Left lobe of liver (tissue), 2 donors: ENCODE measurements around the gene EML2. TPM values are rescaled to one million over a fixed set of nuclear protein-coding genes. Genes with fewer than 3 reads are reported as not detected.

Experiments
- ATAC-seq: fragments of 200-7000 bp; cut with Tn5 transposase; one replicate; pipeline ENCODE4 v1.9.1; 2020; ENCODE audit warnings: mild to moderate bottlenecking, moderate library complexity
- DNase-seq: peaks from one replicate; pipeline ENCODE4 v3.0.0-alpha.2; 2020; ENCODE audit warnings: low spot score
- total RNA-seq: library from RNA; stranded (reverse); gene quantifications from one replicate; pipeline ENCODE4 v1.2.1, GENCODE V29; 2021
- donor health status: DM: no; HTN: no; CAD: no; lungs with moderate emphysema.
- donor health status: DM: no; HTN: yes; CAD: no.

The EML2 gene
- total RNA-seq, 1 donor from 2014 or later: 17.9 TPM

DNA sequence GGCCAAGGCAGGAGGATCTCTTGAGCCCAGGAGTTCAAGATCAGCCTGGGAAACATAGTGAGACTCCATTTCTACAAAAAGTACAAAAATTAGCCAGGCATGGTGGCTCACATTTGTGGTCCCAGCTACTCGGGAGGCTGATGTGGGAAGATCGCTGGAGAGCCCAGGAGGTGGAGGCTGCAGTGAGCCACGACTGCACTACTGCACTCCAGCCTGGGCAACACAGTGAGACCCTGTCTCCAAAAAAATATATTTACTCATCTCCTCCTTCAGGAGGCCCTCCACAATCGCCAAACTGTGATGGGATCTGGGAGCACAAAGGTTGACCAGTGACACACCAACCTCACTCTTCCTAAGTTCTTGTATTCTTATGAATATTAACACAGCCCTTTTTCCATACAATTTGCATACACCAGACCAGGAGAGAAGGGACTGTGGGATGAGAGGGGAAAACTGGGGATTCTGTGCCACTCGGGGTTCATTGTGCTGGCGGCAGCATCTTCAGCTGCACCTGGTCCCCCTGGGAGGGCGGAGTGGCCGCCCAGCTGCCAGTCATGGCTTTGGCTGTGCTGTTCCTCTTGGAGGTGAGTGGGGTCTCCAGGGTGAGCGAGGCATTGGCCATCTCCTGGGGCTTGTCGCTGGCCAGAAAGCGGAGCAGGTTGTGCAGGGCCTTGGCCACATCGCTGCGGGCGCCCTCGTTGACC is 48.7 kb downstream of the EML2 start:
- DNase-seq (no peak), ATAC-seq (no peak)

DNA sequence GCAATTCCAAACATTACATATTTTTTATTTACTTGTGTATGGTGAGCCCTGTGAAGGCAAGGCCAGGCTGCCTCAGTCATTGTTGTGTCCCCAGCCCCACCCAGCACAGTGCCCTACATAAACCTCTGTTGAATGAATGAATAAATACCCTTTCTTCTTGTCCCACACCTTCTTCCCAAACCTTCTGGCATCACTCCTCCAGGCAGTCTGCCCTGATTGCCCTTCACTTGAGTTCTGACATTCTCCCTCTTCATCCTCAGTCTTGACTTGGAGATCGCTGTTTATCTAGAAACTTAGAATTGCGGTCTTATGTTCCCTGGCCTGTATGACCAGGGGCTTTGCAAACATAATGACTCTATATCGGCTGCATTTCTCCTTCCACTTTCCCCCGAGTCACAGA is 49.4 kb downstream of the EML2 start:
- ATAC-seq: no peak

DNA sequence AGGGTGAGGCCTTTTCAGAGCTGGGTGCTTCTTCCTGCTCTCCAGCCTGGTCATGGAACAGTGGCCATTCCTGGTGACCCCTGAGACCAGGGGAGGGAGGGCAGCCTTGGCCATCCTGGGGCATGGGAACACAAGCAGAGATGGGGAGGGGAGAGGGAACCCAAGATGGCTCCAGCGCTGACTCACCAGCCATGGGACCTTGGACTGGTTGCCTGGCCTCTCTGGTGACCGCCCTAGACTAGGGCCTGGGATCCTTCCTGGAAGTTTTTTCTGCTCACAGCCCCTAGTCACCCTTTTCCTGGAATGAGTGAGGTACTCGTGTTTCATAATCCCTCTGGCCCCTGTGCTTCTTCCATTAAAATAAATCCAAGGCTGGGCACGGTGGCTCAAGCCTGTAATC is 51.3 kb downstream of the EML2 start:
- DNase-seq (no peak), ATAC-seq (no peak)

More for the DNA sequence above, 49.4 kb downstream of the EML2 start:
- DNase-seq: no peak

- DNase-seq (no peak), ATAC-seq (no peak)
These were observed 54.0 kb downstream of the EML2 start for GRCh38 chr19:45585158-45585577.

GRCh38 chr19:45584332-45585157 is 54.7 kb downstream of the EML2 start, which contains the start of gene OPA3:
OPA3 (minus strand) TSS chr19:45584802; CDS start chr19:45584764, 38 bp downstream.
- DNase-seq (peak; percentile 100), ATAC-seq (peak; percentile 89)

DNA sequence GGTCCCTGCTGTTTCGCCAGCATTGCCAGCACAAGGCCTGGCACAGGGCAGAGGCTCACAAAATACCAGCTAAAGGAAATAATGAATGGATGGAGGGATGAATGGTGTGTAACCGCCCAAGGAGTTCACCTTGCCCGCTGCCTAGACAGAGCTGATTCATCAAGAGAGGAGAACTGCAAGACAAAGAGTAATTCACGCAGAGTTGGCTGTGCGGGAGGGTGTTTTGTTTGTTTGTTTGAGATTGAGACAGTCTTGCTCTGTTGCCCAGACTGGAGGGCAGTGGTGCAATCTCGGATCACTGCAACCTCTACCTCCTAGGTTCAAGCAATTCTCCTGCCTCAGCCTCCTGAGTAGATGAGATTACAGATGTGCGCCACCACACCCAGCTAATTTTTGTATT is 57.6 kb downstream of the EML2 start:
- no peak for DNase-seq
- ATAC-seq: no peak

GRCh38 chr19:45578861-45579260 is 60.3 kb downstream of the EML2 start:
- no peak for ATAC-seq
- no peak for DNase-seq

GRCh38 chr19:45577111-45577905 is 61.9 kb downstream of the EML2 start:
- DNase-seq: peak; percentile 67
- peak; percentile 83 for ATAC-seq

DNA sequence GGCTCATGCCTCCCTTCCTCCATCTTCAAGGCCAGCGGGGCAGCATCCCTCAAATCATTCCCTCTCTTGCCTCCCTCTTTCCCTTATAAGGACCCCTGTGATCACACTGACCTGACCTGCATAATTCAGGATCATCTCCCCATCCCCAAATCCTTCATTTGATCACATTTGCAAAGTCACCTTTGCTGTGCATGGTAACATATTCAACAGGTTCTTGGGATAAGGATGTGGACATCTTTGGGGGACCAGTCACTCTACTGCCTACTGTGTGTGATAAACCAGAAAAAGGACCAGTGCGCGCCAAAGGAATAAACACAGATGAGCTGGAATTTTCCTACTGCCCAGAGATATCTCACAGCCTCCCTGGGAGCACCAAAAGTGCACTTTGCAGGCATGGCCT is 62.5 kb downstream of the EML2 start:
- ATAC-seq (no peak), DNase-seq (no peak)

DNA sequence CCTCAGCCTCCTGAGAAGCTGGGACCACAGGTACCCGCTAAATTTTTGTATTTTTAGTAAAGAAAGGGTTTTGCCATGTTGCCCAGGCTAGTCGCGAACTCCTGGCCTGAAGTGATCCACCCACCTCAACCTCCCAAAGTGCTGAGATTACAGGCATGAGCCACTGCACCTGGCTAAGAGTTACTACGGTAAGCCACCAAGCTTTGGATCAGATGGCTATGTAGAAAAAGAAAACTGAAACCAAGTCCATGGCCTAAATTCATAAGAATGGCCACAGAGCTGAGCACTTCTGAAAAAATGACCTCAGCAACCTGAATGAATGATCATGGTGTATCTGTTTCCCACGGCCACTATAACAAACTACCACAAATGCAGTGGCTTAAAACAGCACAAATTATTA is 64.0 kb downstream of the EML2 start:
- no peak for DNase-seq
- no peak for ATAC-seq

- ATAC-seq (no peak), DNase-seq (no peak)
These were observed 64.7 kb downstream of the EML2 start for GRCh38 chr19:45574526-45574925.

- no peak for DNase-seq
- no peak for ATAC-seq
These were observed 67.6 kb downstream of the EML2 start for GRCh38 chr19:45571457-45572220.

DNA sequence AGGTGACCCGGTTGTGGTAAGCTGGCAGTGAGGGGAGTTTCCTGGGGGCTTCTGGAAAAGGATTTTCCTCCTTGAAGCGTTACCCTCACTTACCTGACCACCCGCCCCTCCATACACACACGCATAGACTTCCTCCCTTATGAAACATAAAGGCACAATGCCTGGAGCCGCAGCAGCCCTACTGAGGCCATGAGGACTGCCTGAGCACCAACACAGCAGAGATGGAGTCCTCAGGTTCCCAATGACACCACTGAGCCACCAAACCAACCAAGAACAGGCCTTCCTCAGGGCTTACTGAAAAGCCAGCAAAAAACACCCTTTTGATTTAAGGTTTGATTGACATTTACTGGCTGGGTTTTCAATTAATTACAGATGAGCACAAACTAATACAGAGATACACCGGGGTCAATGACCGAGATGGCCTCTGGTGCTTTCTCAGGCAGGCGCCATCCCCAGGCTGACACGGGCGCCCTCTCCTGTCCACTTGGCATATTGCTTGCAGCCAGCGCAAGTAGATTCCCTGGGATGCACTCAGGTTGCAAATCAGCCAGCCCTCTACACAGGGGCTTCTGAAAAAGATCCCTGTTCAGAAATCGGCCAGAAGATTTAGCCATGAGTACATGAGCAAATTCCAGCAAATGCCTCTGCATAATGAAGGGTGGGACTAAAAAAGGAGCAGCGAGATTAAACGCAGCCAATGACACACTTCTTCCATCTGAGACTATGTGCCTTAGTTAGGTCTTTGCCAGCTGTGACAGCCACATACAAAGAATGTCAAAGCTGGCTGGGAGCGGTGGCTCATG is 69.4 kb downstream of the EML2 start:
- ATAC-seq: peak; percentile 99
- peak; percentile 80 for DNase-seq

GRCh38 chr19:45568732-45569131 is 70.5 kb downstream of the EML2 start:
- DNase-seq (no peak), ATAC-seq (peak; percentile 62)

GRCh38 chr19:45567609-45568008 is 71.6 kb downstream of the EML2 start:
- ATAC-seq (no peak), DNase-seq (no peak)

DNA sequence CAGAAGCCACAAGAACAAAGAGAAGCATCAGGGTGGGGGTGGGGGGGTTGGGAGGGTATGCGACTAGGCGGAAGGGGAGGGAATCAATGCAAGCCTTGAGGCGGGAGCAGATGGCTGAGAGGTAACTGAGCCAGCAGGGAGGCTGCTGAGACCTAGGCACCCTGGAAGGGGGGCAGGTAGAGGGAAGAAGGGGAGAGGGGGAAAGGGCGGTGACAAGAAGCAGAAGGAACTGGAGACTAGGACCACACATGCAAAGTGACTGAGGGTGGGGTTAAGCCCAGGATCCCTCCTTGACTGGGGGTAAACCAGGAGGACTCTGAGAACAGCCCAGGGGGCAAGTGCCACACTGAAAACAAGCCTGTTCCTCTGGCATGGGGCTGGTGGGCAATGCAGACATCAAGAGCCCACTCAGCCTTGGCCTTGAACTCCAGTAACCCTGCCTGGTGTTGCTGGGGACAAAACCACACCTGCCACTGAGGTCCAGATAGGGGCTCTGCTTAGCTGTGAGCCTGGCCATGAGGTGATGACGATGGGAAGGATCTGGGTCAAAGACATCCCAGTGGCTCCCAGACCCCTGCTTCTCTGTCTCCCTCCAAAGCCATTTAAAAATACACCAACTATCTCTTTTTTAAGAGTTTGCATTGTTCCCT is 74.9 kb downstream of the EML2 start:
- no peak for ATAC-seq
- no peak for DNase-seq

DNA sequence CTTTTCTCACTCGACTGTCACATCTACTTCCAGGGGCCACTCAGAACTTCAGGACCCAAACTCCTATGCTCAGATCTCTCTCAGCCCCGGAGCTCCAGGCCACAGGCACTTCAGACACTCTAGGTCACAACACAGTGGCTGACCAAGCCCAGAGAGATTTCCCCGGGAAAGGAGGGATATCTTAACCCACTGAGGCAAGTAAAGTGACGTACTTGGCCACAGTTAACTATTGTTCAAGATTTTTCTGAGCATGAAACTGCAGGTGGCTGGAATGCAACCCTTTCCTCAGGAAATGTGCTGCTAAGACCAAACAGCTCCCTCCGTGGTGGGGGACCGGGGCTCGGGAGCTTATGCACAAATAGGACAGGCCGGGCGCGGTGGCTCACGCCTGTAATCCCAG is 78.5 kb downstream of the EML2 start:
- ATAC-seq (no peak), DNase-seq (no peak)

DNA sequence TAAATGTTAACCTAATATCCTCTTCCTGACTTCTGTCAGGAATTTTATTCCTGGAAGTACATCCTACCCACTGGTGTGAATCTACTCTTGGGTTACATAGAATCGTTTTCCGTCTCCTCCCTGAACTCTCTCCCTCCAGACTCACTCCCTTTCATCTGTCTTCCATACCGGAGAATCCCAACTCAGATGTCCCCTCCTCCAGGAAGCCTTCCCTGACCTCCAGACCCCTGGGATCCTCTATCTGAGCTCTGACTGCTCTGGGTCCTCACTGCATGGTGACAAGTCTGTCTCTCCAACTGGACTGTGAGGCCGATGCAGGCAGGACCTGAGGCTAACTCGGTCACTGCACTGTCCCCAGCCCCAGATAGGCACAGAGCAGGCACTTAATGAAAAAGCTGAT is 79.2 kb downstream of the EML2 start:
- DNase-seq (no peak), ATAC-seq (no peak)
